Rectal smooth muscle tissue (tissue), 1 donor: ENCODE data around the gene LCN6.
"Not testable (repeated sequence)": the region's sequence is repeated elsewhere in the genome, so short reads cannot be mapped to it uniquely, and the experiment has no call there.

Experiments used
- H3K27ac ChIP-seq: one replicate; pipeline ENCODE4 v1.7.0; 2013; ENCODE audit warnings: low read depth, low read length, inconsistent platforms
- H3K27me3 ChIP-seq: one replicate; pipeline ENCODE4 v1.7.0; 2013; ENCODE audit warnings: low read length; ENCODE audit not compliant: control insufficient read depth, insufficient read depth
- H3K36me3 ChIP-seq: one replicate; pipeline ENCODE4 v1.7.0; 2013; ENCODE audit warnings: low read length; ENCODE audit not compliant: control insufficient read depth, insufficient read depth
- H3K4me1 ChIP-seq: one replicate; pipeline ENCODE4 v1.7.0; 2013; ENCODE audit warnings: low read length; ENCODE audit not compliant: control insufficient read depth, insufficient read depth
- H3K4me3 ChIP-seq: one replicate; pipeline ENCODE4 v1.7.0; 2013; ENCODE audit warnings: low read length
- H3K9ac ChIP-seq: one replicate; pipeline ENCODE4 v1.7.0; 2013; ENCODE audit warnings: low read length

LCN6 gene

DNA sequence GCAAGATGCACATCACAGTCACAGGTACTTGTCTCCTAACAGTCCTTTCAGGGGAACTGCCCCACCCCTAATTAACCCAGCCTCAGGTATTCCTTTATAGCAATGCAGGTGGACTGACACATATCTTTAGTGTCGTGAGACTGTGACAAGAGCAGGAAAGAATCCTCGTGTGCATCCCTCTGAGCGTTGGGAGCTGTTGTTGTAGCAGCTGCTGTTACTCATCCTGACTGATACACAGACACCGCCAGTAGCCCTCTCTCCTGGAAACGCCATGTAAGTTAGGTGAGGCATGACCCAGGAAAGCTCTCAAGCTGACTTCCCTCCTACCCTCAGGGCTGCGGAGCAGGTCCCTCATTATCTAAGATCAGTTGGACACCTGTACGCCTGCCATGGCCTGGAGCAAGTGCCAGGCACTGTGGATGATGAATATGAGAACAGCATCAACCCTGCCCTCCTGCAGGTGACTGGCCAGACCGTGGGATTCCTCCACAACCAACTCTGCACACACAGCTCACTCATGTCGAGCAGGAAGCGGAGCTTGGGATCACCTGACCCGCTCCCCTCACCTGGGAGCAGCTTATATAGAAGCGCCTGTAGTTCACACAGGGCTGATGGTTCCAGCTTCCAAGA lies 26.2 kb upstream of the LCN6 start:
- no peaks in the 10 kb centered on the region for H3K36me3 ChIP-seq
- no peaks in the 10 kb centered on the region for H3K4me1 ChIP-seq
- H3K4me3 ChIP-seq, result no peak overlapping the region
- H3K27me3 ChIP-seq, result no peaks in the 10 kb centered on the region
- H3K27ac ChIP-seq, result no peak overlapping the region
- H3K9ac ChIP-seq, result no peak overlapping the region

DNA sequence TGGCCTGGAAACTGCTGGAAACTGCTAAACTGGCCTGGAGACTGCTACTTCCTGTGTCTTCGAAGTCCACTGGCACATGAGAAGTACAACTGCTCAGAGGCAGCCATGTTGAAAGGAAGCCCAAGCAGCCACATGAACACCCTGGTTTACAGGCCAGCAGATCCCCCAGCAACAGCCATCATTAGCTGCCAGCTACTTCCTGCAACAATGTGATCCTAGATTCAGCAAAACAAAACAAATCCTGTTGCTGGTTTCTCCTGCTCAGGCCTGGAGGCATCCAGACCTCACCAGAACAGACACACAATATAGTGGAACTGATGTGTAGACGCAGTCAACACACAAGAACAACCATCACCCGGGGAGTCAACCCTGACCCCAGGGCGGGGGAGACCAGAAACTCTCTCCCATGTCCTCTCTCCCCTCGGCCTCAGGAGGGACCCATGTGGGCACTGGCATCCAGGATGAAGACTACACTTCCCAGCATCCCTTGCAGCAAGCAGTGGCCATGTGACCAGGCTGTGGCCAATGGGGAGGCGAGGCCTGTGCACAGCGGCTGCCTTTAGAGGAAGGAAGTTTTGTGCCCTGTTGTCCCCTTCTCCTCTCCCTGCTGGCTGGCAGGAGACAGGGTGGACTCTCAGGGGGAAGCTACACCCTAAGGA lies 25.2 kb upstream of the LCN6 start:
- no peaks in the 10 kb centered on the region for H3K27me3 ChIP-seq
- no peaks in the 10 kb centered on the region for H3K4me1 ChIP-seq
- no peak overlapping the region for H3K9ac ChIP-seq
- no peak overlapping the region for H3K4me3 ChIP-seq
- no peak overlapping the region for H3K27ac ChIP-seq
- no peaks in the 10 kb centered on the region for H3K36me3 ChIP-seq

DNA sequence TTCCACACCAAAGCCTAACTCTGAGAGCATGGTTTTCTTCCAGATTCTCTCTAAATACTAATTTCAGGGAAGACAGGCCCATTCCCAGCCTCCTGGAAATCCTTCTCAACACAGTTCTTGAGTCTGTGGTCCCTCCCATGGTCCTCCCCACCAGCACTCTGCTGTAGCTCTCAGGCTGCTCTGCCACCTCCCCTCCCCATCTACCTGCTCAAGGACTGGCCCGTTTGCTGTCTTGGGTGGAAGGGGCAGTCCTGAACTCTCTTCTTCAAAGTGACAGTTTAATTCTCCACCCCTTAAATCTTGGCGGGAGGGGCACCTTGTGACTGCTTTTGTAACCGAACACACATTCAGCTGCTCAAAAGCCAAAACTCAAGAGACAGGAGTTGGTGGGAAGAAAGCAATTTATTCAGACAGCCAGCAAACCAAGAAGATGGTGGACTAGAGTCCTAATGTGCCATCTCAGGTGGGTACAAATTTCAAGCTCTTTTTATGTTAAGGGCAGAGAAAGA lies 23.6 kb upstream of the LCN6 start:
- H3K4me1 ChIP-seq, result no peaks in the 10 kb centered on the region
- H3K36me3 ChIP-seq, result no peaks in the 10 kb centered on the region
- peaks cover 4% of the 10 kb centered on the region for H3K27me3 ChIP-seq
- H3K9ac ChIP-seq, result no peak overlapping the region
- no peak overlapping the region for H3K4me3 ChIP-seq
- H3K27ac ChIP-seq, result no peak overlapping the region

DNA sequence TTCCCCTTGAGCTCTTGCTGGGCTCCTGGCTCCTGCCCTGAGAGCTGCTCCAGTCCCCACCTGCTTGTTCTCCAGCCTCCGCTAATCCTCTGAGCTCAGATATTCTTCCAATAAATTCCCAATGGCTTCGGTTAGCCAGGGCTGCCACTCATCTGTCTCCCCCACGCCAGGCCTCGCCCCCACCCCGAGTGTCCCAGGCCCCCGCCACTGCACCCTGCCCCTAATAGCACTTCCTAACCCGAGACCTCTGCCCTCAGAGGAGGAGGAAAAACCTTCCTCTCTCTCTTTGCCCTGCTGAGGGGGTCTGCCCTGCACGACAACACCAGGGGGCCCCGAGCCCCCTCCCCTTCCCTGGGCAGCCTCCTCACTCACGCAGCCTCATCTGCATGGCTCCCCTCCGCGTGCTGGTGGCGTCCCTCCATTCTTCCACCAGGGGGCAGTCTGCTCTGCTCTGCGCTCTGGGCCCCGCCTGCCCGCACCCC lies 21.4 kb upstream of the LCN6 start:
- Histone ChIP-seq H3K27ac (no peak overlapping the region), H3K36me3 (no peaks in the 10 kb centered on the region), H3K4me3 (no peak overlapping the region), H3K9ac (no peak overlapping the region), H3K4me1 (no peaks in the 10 kb centered on the region), H3K27me3 (peaks cover 4% of the 10 kb centered on the region)

DNA sequence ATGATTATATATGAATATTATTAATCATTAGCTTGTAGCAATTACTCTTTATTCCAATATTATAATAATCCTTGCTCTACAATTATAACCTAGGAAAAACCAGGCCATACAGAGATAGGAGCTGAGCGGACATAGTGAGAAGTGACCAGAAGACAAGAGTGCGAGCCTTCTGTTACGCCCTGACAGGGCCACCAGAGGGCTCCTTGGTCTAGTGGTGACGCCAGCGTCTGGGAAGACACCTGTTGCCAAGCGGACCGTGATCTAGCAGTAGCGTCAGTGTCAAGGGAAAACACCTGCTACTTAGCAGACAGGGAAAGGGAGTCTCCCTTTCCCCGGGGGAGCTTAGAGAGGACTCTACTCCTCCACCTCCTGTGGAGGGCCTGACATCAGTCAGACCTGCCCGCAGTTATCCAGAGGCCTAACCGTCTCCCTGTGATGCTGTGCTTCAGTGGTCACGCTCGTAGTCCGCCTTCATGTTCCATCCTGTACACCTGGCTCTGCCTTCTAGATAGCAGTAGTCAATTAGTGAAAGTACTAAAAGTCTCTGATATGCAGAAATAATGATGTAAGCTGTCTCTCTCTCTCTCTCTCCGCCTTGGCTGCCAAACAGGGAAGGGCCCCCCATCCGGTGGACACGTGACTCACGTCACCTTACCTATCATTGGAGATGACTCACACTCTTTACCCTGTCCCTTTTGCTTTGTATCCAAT lies 18.2 kb upstream of the LCN6 start:
- not testable (repeated sequence) for H3K4me1 ChIP-seq, H3K36me3 ChIP-seq, H3K27ac ChIP-seq, H3K9ac ChIP-seq, H3K4me3 ChIP-seq
- H3K27me3 ChIP-seq, result peaks cover 10% of the 10 kb centered on the region

DNA sequence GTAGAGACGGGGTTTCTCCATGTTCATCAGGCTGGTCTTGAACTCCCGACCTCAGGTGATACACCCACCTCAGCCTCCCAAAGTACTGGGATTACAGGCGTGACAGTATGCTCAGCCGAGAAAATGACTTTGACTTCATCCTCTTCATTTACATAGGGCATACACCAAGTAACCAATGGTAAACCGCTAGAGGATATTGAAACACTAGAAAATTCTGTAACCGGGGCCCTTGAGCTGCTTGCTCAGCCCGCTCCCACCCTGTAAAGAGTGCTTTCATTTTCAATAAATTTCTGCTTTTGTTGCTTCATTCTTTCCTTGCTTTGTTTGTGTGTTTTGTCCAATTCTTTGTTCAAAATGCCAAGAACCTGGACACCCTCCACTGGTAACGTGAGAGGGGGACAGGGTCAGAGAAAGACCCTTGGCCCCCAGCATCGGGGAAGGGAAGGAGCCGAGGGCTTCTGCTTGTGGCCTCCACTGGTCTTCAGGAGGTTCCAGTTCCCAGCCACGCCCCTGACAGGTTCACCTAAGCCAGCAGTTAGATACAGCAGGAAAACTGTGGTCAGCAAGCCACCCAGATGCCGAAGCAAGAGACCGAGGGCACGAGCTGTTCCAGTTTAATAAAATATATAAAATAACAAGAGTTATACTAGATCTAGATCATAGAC lies 17.6 kb upstream of the LCN6 start:
- H3K27me3 ChIP-seq, result peaks cover 10% of the 10 kb centered on the region
- H3K9ac ChIP-seq, H3K27ac ChIP-seq, H3K4me3 ChIP-seq, H3K36me3 ChIP-seq, H3K4me1 ChIP-seq: not testable (repeated sequence)

DNA sequence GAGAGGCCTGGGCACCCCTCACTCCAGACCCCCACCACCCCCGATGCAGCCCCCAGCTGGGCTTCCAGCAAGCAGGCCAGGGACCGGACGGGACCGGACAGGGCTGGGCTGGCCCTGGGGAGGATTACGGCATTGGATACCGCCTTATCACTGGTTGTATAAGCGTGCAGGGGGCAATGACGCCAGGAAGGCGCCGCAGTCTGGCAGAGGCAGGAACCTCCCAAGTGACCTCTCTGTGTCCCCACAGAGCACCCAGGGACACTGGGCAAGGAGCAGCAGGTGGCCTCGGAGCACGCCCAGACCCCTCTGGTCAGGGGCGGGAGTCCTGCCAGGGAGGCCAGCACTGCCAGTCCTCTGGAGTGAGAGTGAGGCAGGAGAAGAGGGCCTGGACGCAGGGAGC lies 16.7 kb upstream of the LCN6 start:
- H3K9ac ChIP-seq, result no peak overlapping the region

DNA sequence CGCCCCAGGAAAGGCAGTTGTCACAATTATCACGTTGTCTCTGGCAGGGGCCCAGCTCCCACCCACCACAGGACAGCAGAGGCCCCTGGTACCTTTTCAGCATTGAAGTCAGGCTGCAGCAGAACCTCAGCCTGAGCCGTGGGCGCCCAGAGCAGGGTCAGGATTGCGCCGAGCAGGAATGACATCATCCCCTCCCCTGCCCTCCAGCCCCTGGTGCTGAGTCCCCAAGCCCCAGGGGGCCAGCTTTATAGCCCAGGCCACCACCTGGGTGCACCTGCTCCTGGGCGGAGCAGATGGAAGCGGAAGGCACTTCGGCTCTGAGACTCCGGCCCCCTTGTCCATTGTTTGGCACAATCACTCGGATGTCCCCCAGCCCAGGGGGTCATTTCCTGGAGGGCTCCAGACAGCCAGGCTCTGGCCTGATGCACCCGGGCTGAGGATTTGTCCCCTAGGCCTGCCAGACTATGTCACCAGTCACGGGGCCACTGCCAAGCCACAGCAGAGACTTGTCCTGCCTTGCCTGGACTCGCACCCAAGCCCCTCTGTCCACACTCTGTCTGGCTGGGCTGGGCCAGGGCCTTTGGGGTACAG lies 16.1 kb upstream of the LCN6 start, which contains the start of gene LCN15:
Gene LCN15, minus strand, starts transcription at position 218 of the 591 bp plus-strand sequence. Its CDS starts 30 bp downstream, at position 188.
- no peak within 1 kb of the TSS for H3K9ac ChIP-seq
- H3K4me1 ChIP-seq, result no peaks in the 10 kb centered on the region
- no peaks in the 10 kb centered on the region for H3K36me3 ChIP-seq
- peaks cover 13% of the 10 kb centered on the region for H3K27me3 ChIP-seq
- H3K4me3 ChIP-seq, result no peak within 1 kb of the TSS
- no peak within 1 kb of the TSS for H3K27ac ChIP-seq

More for the DNA sequence above, 16.7 kb upstream of the LCN6 start:
- Histone ChIP-seq H3K4me1 (no peaks in the 10 kb centered on the region), H3K4me3 (no peak overlapping the region), H3K27me3 (peaks cover 13% of the 10 kb centered on the region), H3K36me3 (no peaks in the 10 kb centered on the region), H3K27ac (no peak overlapping the region)

DNA sequence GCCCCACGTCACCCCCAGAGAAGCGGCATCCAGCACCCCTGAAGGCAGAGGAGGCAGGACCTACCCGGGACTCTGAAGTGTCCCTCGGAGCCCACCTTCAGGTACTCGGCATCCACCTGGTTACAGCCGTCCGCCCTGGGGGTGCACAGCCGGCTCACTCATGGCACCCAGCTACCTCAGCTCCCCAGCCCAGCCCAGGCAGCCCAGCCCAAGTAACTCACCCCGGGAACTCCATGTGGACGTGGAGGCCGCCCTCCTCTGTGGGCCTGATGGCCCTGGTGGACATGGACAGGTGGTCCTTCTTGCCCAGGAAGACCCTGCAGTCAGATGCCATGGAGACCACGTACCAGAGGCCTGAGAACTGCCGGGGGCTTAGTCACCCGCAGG lies 15.3 kb upstream of the LCN6 start:
- Histone ChIP-seq H3K4me3 (no peak overlapping the region), H3K4me1 (no peaks in the 10 kb centered on the region), H3K27me3 (peaks cover 13% of the 10 kb centered on the region), H3K36me3 (no peaks in the 10 kb centered on the region), H3K27ac (no peak overlapping the region), H3K9ac (no peak overlapping the region)

DNA sequence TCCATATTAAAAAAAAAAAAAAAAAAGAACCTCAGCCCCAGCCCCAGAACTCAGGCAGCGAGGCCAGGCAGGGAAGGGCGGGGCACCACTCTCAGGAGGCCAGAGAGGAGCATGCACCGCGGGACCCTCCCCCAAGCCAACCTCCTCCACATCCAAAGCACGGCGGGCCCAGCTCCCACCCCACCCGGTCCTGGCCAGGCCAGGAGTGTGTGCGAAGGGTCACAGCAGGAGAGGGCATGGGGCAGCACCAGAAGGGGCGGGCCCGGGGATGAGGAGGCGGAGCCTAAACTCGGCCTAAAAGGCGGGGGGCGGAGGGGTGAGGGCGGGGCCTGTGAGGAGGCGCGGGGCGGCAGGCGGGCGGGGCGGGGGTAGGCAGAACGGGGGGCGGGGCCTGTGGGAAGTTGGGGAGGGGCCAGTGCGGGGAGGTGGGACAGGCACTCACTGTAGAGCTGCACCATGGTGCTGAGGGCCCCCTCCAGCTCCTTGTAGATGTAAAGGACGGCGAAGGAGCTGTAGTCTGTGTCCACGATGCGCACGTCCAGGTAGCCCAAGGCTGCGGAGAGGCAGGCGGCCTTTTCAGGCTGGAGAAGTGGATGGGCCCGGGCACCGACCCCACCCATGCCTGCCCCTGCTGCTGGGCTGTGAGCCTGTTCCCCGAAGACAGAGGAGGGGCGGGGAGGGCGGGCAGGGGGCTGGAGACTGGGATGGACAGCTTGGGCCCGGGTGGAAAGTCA lies 14.8 kb upstream of the LCN6 start:
- Histone ChIP-seq H3K27ac (no peak overlapping the region), H3K4me1 (no peaks in the 10 kb centered on the region), H3K4me3 (no peak overlapping the region), H3K27me3 (peaks cover 12% of the 10 kb centered on the region), H3K9ac (no peak overlapping the region), H3K36me3 (no peaks in the 10 kb centered on the region)

DNA sequence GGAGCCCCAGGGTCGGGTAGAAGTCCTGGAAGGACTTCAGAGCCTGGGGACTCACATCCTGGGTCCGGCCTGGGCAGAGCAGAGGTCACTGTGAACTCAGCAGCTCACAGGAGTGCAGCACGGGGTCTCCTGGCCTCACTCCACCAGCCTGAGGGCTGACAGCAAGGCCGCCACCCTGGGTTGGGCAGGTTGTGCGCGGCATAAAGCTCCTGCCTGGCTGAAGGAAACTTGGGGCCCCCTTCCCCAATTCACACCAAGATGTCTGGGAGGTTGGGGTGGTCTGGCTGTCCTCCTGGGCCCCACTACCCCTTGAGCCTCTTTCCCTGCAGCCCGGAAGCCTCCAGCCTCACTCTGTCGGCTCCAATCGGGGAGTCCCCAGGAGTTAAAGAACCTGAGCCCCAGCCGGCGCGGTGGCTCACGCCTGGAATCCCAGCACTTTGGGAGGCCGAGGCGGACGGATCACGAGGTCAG lies 13.9 kb upstream of the LCN6 start:
- no peaks in the 10 kb centered on the region for H3K36me3 ChIP-seq
- H3K4me1 ChIP-seq, result no peaks in the 10 kb centered on the region
- H3K27me3 ChIP-seq, result peaks cover 9% of the 10 kb centered on the region
- no peak overlapping the region for H3K4me3 ChIP-seq
- H3K27ac ChIP-seq, result no peak overlapping the region
- no peak overlapping the region for H3K9ac ChIP-seq
